Stimulated activated CD4-positive, alpha-beta T cell treated with anti-CD3 and anti-CD28 coated beads, Interleukin-2, amount 100 ng/mL, for 24 hours (primary cell): ENCODE measurements around the gene SINHCAF.
"Not testable (repeated sequence)": the region's sequence is repeated elsewhere in the genome, so short reads cannot be mapped to it uniquely, and the experiment has no call there.

Source experiments
- DNase-seq, 2 donors: peaks; one replicate each; pipeline ENCODE4 v3.0.0-alpha.2; 2020

Gene SINHCAF

GRCh38 chr12:31259136-31259886, 66.6 kb downstream of the SINHCAF start:
- no peak for DNase-seq

- no peak for DNase-seq
These were observed 68.2 kb downstream of the SINHCAF start for GRCh38 chr12:31257784-31258183.

GRCh38 chr12:31251707-31252611, 74.0 kb downstream of the SINHCAF start:
- DNase-seq: peak in 1 of 2 donors; percentile 8

- no peak for DNase-seq
These were observed 75.8 kb downstream of the SINHCAF start for GRCh38 chr12:31250179-31250578.

- DNase-seq: no peak
These were observed 76.6 kb downstream of the SINHCAF start for GRCh38 chr12:31249356-31249755.

- no peak for DNase-seq
These were observed 77.1 kb downstream of the SINHCAF start for GRCh38 chr12:31248815-31249214.

GRCh38 chr12:31248337-31248736, 77.6 kb downstream of the SINHCAF start:
- DNase-seq: no peak

- DNase-seq: no peak
These were observed 79.5 kb downstream of the SINHCAF start for GRCh38 chr12:31246470-31246850.

- no peak for DNase-seq
These were observed 80.0 kb downstream of the SINHCAF start for GRCh38 chr12:31245822-31246469.

- not testable (repeated sequence) for DNase-seq
These were observed 83.5 kb downstream of the SINHCAF start for GRCh38 chr12:31242418-31242817.

GRCh38 chr12:31238764-31239387, 87.1 kb downstream of the SINHCAF start:
- peak; percentile 69 to 73 for DNase-seq

GRCh38 chr12:31238333-31238732, 87.6 kb downstream of the SINHCAF start:
- DNase-seq: not testable (repeated sequence)

GRCh38 chr12:31236998-31237637, 88.8 kb downstream of the SINHCAF start:
- no peak for DNase-seq

- no peak for DNase-seq
These were observed 90.0 kb downstream of the SINHCAF start for GRCh38 chr12:31235868-31236395.

GRCh38 chr12:31234955-31235867, 90.7 kb downstream of the SINHCAF start:
- DNase-seq: no peak

- DNase-seq: no peak
These were observed 91.7 kb downstream of the SINHCAF start for GRCh38 chr12:31234053-31234840.

GRCh38 chr12:31233061-31233730, 92.8 kb downstream of the SINHCAF start:
- DNase-seq: no peak

- DNase-seq: no peak
These were observed 93.5 kb downstream of the SINHCAF start for GRCh38 chr12:31232361-31232965.
